HCT116 (cell line): ENCODE data around the gene UBIAD1. TPM values are rescaled to one million over a fixed set of nuclear protein-coding genes. Genes with fewer than 3 reads are reported as not detected.
A peak's percentile ranks its signal among the peaks of the same experiment; 100 is the strongest.

Experiments
- ATAC-seq: fragments of 200-7000 bp; cut with Tn5 transposase; 2 replicates; pipeline ENCODE4 v1.9.1; 2020; ENCODE audit warnings: mild to moderate bottlenecking, moderate library complexity
- BruUV-seq: library from RNA; stranded (reverse); fragments of 400-500 nt; replicated peaks from 2 replicates; lab custom pipeline; 2021; lab: Mats Ljungman, UMichigan
- CTCF ChIA-PET: fragments of 300-600 bp; sonication (Branson Sonifier 250); formaldehyde crosslinking; loops from one replicate; lab custom pipeline; 2021; ENCODE audit warnings: antibody characterized with exemption; lab: Charles Lee
- POLR2A ChIA-PET: fragments of 300-600, 350-600 bp; sonication (Branson Sonifier 250); formaldehyde crosslinking; loops from one replicate; lab custom pipeline; 2021; ENCODE audit warnings: antibody characterized with exemption; lab: Charles Lee
- RAD21 ChIA-PET, 2 experiments: fragments of 300-600 bp; sonication (Branson Sonifier 250); formaldehyde crosslinking; loops; one replicate each; lab custom pipeline; 2023; ENCODE audit warnings: low total read pairs in 2 of 2; ENCODE audit not compliant: uncharacterized antibody in 2 of 2, unreplicated experiment in 2 of 2, low non-redundant PET in 1 of 2; lab: Charles Lee
- DNase-seq: peaks from one replicate; pipeline ENCODE4 v3.0.0-alpha.2; 2010; ENCODE audit warnings: low read depth, low spot score
- H2AFZ ChIP-seq: fragments of 200-600 bp; shearing (Covaris generic), sonication (generic); 2 replicates; pipeline ENCODE4 v1.6.1; 2017; ENCODE audit warnings: low read depth, mixed run types, mixed read lengths, antibody characterized with exemption, low read length; ENCODE audit not compliant: poor library complexity, severe bottlenecking
- H3K27ac ChIP-seq: 2 replicates; pipeline ENCODE4 v1.5.1; 2012; ENCODE audit warnings: low read depth, low read length
- H3K27me3 ChIP-seq: fragments of 200-600 bp; sonication (generic); 2 replicates; pipeline ENCODE4 v1.6.1; 2016; ENCODE audit warnings: mixed run types, low read length, mixed read lengths; ENCODE audit not compliant: insufficient read depth
- H3K36me3 ChIP-seq, 2 experiments: fragments of 200-500 bp in 1 of 2; fragments of 200-600 bp in 1 of 2; sonication (Bioruptor generic) in 1 of 2; sonication (generic) in 1 of 2; 2 replicates each; pipeline versions ENCODE4 v1.5.1 to v1.6.1; 2014 to 2016; ENCODE audit warnings: low read length in 2 of 2, inconsistent platforms in 1 of 2, mixed read lengths in 1 of 2, mixed run types in 1 of 2; ENCODE audit not compliant: insufficient read depth in 2 of 2, control insufficient read depth in 1 of 2
- H3K4me1 ChIP-seq, 2 experiments: fragments of 200-600 bp in 1 of 2; sonication (generic) in 1 of 2; 2 replicates each; pipeline versions ENCODE4 v1.5.1 to v1.6.1; 2012 to 2017; ENCODE audit warnings: low read length in 2 of 2, inconsistent platforms in 1 of 2, mild to moderate bottlenecking in 1 of 2, mixed read lengths in 1 of 2, mixed run types in 1 of 2, moderate library complexity in 1 of 2; ENCODE audit not compliant: insufficient read depth in 2 of 2, control insufficient read depth in 1 of 2
- H3K4me2 ChIP-seq: fragments of 200-600 bp; sonication (generic); 2 replicates; pipeline ENCODE4 v1.6.1; 2017; ENCODE audit warnings: mixed run types, low read length, mixed read lengths
- H3K4me3 ChIP-seq, 2 experiments: fragments of 200-600 bp in 1 of 2; sonication (generic) in 1 of 2; replicated peaks in 1 of 2; 2 replicates each; pipeline ENCODE4 v1.5.1; 2011 to 2016; ENCODE audit warnings: low read length in 2 of 2, control low read depth in 1 of 2, low read depth in 1 of 2, mild to moderate bottlenecking in 1 of 2, mixed read lengths in 1 of 2, mixed run types in 1 of 2
- H3K79me2 ChIP-seq: fragments of 200-600 bp; sonication (generic); 2 replicates; pipeline ENCODE4 v1.6.1; 2017; ENCODE audit warnings: mild to moderate bottlenecking, mixed run types, low read length, moderate library complexity, mixed read lengths; ENCODE audit not compliant: insufficient read depth
- H3K9ac ChIP-seq: fragments of 200-600 bp; sonication (generic); 2 replicates; pipeline ENCODE4 v1.6.1; 2016; ENCODE audit warnings: low read length, mixed read lengths
- H3K9me2 ChIP-seq: fragments of 200-600 bp; sonication (generic), shearing (Covaris generic); 2 replicates; pipeline ENCODE4 v1.6.1; 2017; ENCODE audit warnings: mixed run types, mild to moderate bottlenecking, moderate library complexity; ENCODE audit not compliant: insufficient read depth
- H3K9me3 ChIP-seq, 2 experiments: fragments of 200-500 bp in 1 of 2; fragments of 200-600 bp in 1 of 2; sonication (Bioruptor generic) in 1 of 2; sonication (generic) in 1 of 2; 2 replicates each; pipeline ENCODE4 v1.6.1; 2014 to 2017; ENCODE audit warnings: low read length in 2 of 2, mixed read lengths in 2 of 2, inconsistent platforms in 1 of 2, low read depth in 1 of 2, mild to moderate bottlenecking in 1 of 2, mixed run types in 1 of 2, moderate library complexity in 1 of 2; ENCODE audit not compliant: control insufficient read depth in 1 of 2, insufficient read depth in 1 of 2
- H4K20me1 ChIP-seq: fragments of 200-600 bp; sonication (generic), shearing (Covaris generic); 2 replicates; pipeline ENCODE4 v1.6.1; 2017; ENCODE audit warnings: mixed run types, mild to moderate bottlenecking, moderate library complexity; ENCODE audit not compliant: insufficient read depth
- ATF3 ChIP-seq: IDR thresholded peaks from 2 replicates; pipeline ENCODE4 v1.6.1; 2012
- CBX3 ChIP-seq: IDR thresholded peaks from 2 replicates; pipeline ENCODE4 v1.6.1; 2012; ENCODE audit warnings: low read depth
- CEBPB ChIP-seq: IDR thresholded peaks from 2 replicates; pipeline ENCODE4 v1.6.1; 2012; ENCODE audit warnings: low read depth
- CTCF ChIP-seq, 3 experiments: fragments of 200-600 bp in 1 of 3; sonication (generic) in 1 of 3; IDR thresholded peaks in 2 of 3; conservative IDR thresholded peaks in 1 of 3; 2 replicates each; pipeline ENCODE4 v1.5.1; 2012 to 2017; ENCODE audit warnings: low read depth in 2 of 3, low read length in 2 of 3, antibody characterized with exemption in 1 of 3, borderline replicate concordance in 1 of 3, control low read depth in 1 of 3, mild to moderate bottlenecking in 1 of 3, mixed read lengths in 1 of 3, mixed run types in 1 of 3, moderate library complexity in 1 of 3; ENCODE audit not compliant: insufficient read depth in 1 of 3
- EGR1 ChIP-seq: IDR thresholded peaks from 2 replicates; pipeline ENCODE4 v1.6.1; 2012; ENCODE audit warnings: low read depth
- ELF1 ChIP-seq: IDR thresholded peaks from 2 replicates; pipeline ENCODE4 v1.6.1; 2012; ENCODE audit warnings: low read depth, borderline replicate concordance
- EZH2 ChIP-seq: fragments of 200-600 bp; sonication (generic); IDR thresholded peaks from 2 replicates; pipeline ENCODE4 v1.6.1; 2017; ENCODE audit warnings: antibody characterized with exemption, mixed run types
- FOSL1 ChIP-seq: IDR thresholded peaks from 2 replicates; pipeline ENCODE4 v1.6.1; 2012; ENCODE audit warnings: low read depth
- JUND ChIP-seq: IDR thresholded peaks from 2 replicates; pipeline ENCODE4 v1.6.1; 2012
- MAX ChIP-seq: IDR thresholded peaks from 2 replicates; pipeline ENCODE4 v1.6.1; 2012
- POLR2A ChIP-seq: IDR thresholded peaks from 2 replicates; pipeline ENCODE4 v1.7.0; 2011; ENCODE audit warnings: borderline replicate concordance; ENCODE audit not compliant: insufficient read depth, insufficient read length; ENCODE audit errors: extremely low read depth
- POLR2AphosphoS5 ChIP-seq: IDR thresholded peaks from 2 replicates; pipeline ENCODE4 v1.6.1; 2011; ENCODE audit warnings: mild to moderate bottlenecking, low read depth, low read length, moderate library complexity
- RAD21 ChIP-seq: IDR thresholded peaks from 2 replicates; pipeline ENCODE4 v1.6.1; 2012; ENCODE audit warnings: low read depth, mild to moderate bottlenecking
- REST ChIP-seq: IDR thresholded peaks from 2 replicates; pipeline ENCODE4 v1.6.1; 2012; ENCODE audit warnings: low read depth
- SP1 ChIP-seq: IDR thresholded peaks from 2 replicates; pipeline ENCODE4 v1.6.1; 2012; ENCODE audit warnings: low read depth
- TCF7L2 ChIP-seq: IDR thresholded peaks from 2 replicates; pipeline ENCODE4 v1.7.0; 2011; ENCODE audit warnings: borderline replicate concordance, inconsistent platforms; ENCODE audit not compliant: insufficient read depth, insufficient read length; ENCODE audit errors: extremely low read depth
- ZBTB33 ChIP-seq: IDR thresholded peaks from 2 replicates; pipeline ENCODE4 v1.6.1; 2011; ENCODE audit warnings: mild to moderate bottlenecking, low read length, moderate library complexity; ENCODE audit not compliant: insufficient replicate concordance; ENCODE audit errors: extremely low read depth
- ZFX ChIP-seq: fragments of 450-650 bp; IDR thresholded peaks from 2 replicates; pipeline ENCODE4 v1.6.1; 2017
- intact Hi-C: fragments of 100-400 bp; cut with micrococcal nuclease; formaldehyde crosslinking; loops from 2 replicates; pipeline ENCODE4 v1.10.0; 2022
- total RNA-seq: library from RNA; stranded (reverse); gene quantifications from one replicate; pipeline ENCODE4 v1.2.1, GENCODE V29; 2021; ENCODE audit not compliant: unreplicated experiment

Gene UBIAD1
- total RNA-seq, 1 experiment from 2014 or later, result 17.2 TPM

GRCh38 chr1:11248169-11248568 lies 24.8 kb upstream of the UBIAD1 start:
- TF ChIP-seq SP1 (no peak), CEBPB (no peak), FOSL1 (no peak), EZH2 (no peak), EGR1 (no peak), REST (no peak), ZBTB33 (no peak), MAX (no peak), ZFX (no peak), POLR2A (no peak), RAD21 (no peak), ATF3 (no peak), JUND (no peak), POLR2AphosphoS5 (no peak), ELF1 (no peak), CBX3 (no peak), TCF7L2 (no peak), CTCF (IDR thresholded peaks at IDR 0.05 in 2 of 3, conservative IDR thresholded peaks at IDR 0.05 in 1 of 3; ENCODE audit: borderline replicate concordance in 1 of 3, insufficient read depth in 1 of 3, low read depth in 2 of 3, low read length in 2 of 3) (no peak)
- no peak overlapping the region for H3K9ac ChIP-seq
- H3K79me2 ChIP-seq, result no peaks in the 10 kb centered on the region
- ChIA-PET POLR2A (no interaction called here), RAD21 (no interaction called here), CTCF (no interaction called here)
- peak; percentile 66; the same call in 1 of the 2 replicates for ATAC-seq
- no TSS peak for BruUV-seq
- H3K4me2 ChIP-seq, result no peak overlapping the region
- peaks cover 25 to 38% of the 10 kb centered on the region in 2 experiments; a peak in 3 of 4 replicates for H3K36me3 ChIP-seq
- H3K4me1 ChIP-seq, result no peaks in the 10 kb centered on the region
- H3K9me3 ChIP-seq, result no peaks in the 10 kb centered on the region
- intact Hi-C loops, result no loop called here
- H3K4me3 ChIP-seq, result no peak overlapping the region
- H2AFZ ChIP-seq, result no peak overlapping the region
- H3K27ac ChIP-seq, result no peak overlapping the region
- no peaks in the 10 kb centered on the region for H4K20me1 ChIP-seq
- DNase-seq, result no peak
- no peaks in the 10 kb centered on the region for H3K9me2 ChIP-seq
- H3K27me3 ChIP-seq, result no peaks in the 10 kb centered on the region
